ENCODE results near the gene NT5M.

Gene NT5M

GRCh38 chr17:17303847-17304490, 796 bp downstream of the NT5M start:
- DNase-seq = no peak

- DNase-seq = no peak
These were observed 1.4 kb downstream of the NT5M start for GRCh38 chr17:17304521-17304985.

- DNase-seq = no peak
These were observed 2.2 kb downstream of the NT5M start for GRCh38 chr17:17305281-17305801.

- DNase-seq = no peak
These were observed 6.2 kb downstream of the NT5M start for GRCh38 chr17:17309356-17309755.

- no peak for DNase-seq
These were observed 10.3 kb downstream of the NT5M start for GRCh38 chr17:17313350-17313991.

- DNase-seq = no peak
These were observed 11.4 kb downstream of the NT5M start for GRCh38 chr17:17314501-17315071.

- no peak for DNase-seq
These were observed 12.1 kb downstream of the NT5M start for GRCh38 chr17:17315142-17315821.

GRCh38 chr17:17320188-17320910, 17.2 kb downstream of the NT5M start:
- no peak for DNase-seq

GRCh38 chr17:17320911-17321220, 17.7 kb downstream of the NT5M start:
- DNase-seq = no peak

- no peak for DNase-seq
These were observed 18.3 kb downstream of the NT5M start for GRCh38 chr17:17321356-17322025.

- DNase-seq = no peak
These were observed 19.6 kb downstream of the NT5M start for GRCh38 chr17:17322516-17323510.

- no peak for DNase-seq
These were observed 21.4 kb downstream of the NT5M start for GRCh38 chr17:17324616-17325015.

GRCh38 chr17:17325228-17325627, 22.1 kb downstream of the NT5M start:
- DNase-seq = no peak

GRCh38 chr17:17325816-17326215, 22.6 kb downstream of the NT5M start:
- no peak for DNase-seq

- DNase-seq = no peak
These were observed 23.2 kb downstream of the NT5M start for GRCh38 chr17:17326275-17326875.

- DNase-seq = no peak
These were observed 25.1 kb downstream of the NT5M start for GRCh38 chr17:17328251-17328650.

- no peak for DNase-seq
These were observed 38.3 kb downstream of the NT5M start for GRCh38 chr17:17341452-17341851.

GRCh38 chr17:17342242-17342945, 39.2 kb downstream of the NT5M start:
- no peak for DNase-seq

- DNase-seq = no peak
These were observed 40.1 kb downstream of the NT5M start for GRCh38 chr17:17343160-17343735.
